IPS-NIHi11 (cell line): ENCODE data around the gene LRRC41.
"Not testable (repeated sequence)": the region's sequence is repeated elsewhere in the genome, so short reads cannot be mapped to it uniquely, and the experiment has no call there.

ENCODE experiments used
- DNase-seq: peaks from one replicate; pipeline ENCODE4 v3.0.0; 2012; ENCODE audit warnings: mixed read lengths, low spot score

Gene LRRC41, protein sequence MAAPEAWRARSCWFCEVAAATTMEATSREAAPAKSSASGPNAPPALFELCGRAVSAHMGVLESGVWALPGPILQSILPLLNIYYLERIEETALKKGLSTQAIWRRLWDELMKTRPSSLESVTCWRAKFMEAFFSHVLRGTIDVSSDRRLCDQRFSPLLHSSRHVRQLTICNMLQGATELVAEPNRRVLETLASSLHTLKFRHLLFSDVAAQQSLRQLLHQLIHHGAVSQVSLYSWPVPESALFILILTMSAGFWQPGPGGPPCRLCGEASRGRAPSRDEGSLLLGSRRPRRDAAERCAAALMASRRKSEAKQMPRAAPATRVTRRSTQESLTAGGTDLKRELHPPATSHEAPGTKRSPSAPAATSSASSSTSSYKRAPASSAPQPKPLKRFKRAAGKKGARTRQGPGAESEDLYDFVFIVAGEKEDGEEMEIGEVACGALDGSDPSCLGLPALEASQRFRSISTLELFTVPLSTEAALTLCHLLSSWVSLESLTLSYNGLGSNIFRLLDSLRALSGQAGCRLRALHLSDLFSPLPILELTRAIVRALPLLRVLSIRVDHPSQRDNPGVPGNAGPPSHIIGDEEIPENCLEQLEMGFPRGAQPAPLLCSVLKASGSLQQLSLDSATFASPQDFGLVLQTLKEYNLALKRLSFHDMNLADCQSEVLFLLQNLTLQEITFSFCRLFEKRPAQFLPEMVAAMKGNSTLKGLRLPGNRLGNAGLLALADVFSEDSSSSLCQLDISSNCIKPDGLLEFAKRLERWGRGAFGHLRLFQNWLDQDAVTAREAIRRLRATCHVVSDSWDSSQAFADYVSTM

GRCh38 chr1:46303038-46303871 lies at the start of gene LRRC41, which contains the start of gene UQCRH:
Gene LRRC41, minus strand, starts transcription at chr1:46303616. Its CDS starts 294 bp downstream, at chr1:46303322.
Gene UQCRH, plus strand, starts transcription at chr1:46303698. Its CDS starts 69 bp downstream, at chr1:46303767.
- DNase-seq: peak; percentile 89

GRCh38 chr1:46352363-46352762 lies 48.9 kb upstream of the LRRC41 start:
- no peak for DNase-seq

GRCh38 chr1:46345281-46345680 lies 41.9 kb upstream of the LRRC41 start:
- DNase-seq: no peak

- no peak for DNase-seq
Measured at GRCh38 chr1:46344481-46344880, 41.1 kb upstream of the LRRC41 start.

GRCh38 chr1:46343705-46344104 lies 40.3 kb upstream of the LRRC41 start:
- no peak for DNase-seq

DNA sequence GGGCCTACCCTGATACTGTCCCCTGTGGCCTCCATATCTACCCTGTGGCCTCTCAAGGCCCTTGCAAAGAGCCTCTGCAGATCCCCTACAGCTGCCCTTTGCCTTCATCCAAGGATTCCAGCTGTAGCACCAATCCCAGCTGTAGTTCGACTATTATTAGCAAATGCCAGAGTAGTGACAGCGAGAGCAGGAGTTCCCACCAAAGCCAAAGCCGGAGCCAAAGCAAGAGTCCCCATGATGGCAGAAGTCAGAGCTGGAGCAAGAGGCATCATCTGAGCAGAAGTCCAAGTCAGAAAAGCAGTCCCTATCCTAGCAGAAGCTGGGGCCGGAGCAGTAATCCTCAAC lies 39.9 kb upstream of the LRRC41 start:
- no peak for DNase-seq

- no peak for DNase-seq
Measured at GRCh38 chr1:46342677-46343350, 39.4 kb upstream of the LRRC41 start.

DNA sequence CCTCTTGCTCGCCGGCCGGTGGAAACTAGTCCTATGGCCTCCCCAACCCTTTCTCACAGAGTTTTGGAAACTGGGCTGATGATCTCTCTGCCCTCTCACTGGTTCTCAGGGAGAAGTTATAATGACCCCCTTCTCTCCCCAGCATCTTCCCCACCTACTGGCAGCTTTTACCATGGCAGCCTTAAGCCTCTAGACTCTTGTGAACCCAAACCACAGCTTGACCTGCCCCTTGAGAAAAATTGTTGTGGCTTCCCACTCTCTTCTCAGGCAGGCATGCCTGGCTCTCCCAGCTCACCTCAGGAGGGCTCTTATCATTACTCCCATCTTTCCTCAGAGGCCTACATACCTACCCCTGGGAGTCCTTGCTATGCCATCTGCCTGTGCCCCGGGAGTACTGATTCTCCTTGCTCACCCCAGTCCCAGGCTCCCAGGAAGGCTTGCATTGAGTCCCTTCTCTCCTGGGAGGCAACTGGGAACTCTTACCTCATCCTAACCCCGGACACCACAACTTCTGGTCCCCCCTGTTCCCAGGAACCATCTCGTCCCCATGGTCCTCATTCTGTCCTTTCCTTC lies 38.8 kb upstream of the LRRC41 start:
- peak; percentile 17 for DNase-seq

GRCh38 chr1:46341222-46342083 lies 38.0 kb upstream of the LRRC41 start:
- no peak for DNase-seq

DNA sequence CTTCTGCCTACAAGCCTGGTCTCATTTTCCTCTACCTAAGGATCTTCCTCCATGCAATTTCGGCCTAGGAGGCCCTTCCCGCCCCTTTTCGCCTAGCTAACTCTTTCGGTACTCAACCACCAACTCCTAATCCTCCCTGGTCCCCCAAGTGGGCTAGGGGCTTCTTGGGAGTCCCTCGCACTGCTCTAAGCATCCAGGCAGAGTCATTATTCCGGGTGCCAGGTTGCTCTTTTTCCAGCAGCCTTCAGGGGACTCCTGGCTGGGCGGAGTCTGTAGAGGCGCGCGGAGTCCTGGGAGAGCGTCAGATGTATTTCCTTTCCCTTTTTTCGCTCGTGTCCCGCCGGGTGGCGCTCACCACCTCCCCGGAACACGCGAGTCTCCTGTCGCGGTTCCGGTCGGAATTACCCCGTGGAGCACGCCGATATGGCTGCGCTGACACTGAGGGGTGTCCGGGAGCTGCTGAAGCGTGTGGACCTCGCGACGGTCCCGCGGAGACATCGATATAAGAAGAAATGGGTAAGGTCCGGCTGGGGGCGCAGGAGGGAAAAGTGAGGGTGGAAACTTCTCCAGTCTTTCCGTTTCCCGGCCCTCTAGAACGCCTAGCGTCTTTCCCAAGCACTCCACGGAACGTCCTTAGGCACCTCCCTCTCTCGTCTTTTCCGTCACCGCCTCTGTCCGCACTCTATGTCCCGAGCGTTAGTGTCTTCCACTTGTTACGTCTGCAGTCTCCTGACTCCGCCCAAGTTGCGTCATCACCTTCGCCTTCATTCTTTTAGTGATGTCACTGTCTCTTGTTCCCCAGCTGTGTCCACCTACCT lies 37.2 kb upstream of the LRRC41 start, which contains the start of gene NSUN4:
NSUN4 (plus strand) TSS at position 404 of the 818 bp plus-strand sequence; CDS start at position 424, 20 bp downstream.
- peak; percentile 88 for DNase-seq

DNA sequence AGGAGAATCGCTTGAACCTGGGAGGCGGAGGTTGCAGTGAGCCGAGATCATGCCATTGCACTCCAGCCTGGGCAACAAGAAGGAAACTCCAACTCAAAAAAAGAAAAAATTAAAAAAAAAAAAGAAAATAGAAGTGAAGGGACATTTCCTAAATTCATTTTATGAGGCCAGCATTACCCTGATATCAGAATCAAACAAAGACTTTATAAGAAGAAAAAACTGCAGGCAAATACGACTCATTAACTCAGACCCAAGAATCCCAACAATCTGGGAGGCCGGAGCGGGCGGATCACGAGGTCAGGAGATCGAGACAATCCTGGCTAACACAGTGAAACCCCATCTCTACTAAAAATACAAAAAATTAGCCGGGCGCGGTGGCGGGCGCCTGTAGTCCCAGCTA lies 34.0 kb upstream of the LRRC41 start:
- DNase-seq: not testable (repeated sequence)

DNA sequence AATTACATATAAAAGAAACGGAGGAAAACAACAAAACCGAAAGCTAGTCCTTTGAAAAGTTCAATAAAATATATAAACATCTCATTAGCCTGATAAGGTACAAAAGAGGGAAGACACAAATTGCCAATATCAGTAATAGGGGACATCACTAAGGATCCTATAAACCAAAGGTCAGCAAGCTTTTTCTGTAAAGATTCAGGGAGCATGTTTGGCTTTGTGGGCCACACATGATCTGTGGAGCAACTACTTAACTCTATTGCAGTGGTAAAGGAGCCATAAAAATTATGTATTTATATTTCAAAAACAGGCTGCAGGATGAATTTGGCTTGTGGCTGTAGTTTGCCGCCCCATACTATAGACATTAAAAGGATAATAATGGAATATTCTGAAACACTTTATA lies 31.7 kb upstream of the LRRC41 start:
- no peak for DNase-seq

- DNase-seq: no peak
Measured at GRCh38 chr1:46334030-46334384, 30.6 kb upstream of the LRRC41 start.

DNA sequence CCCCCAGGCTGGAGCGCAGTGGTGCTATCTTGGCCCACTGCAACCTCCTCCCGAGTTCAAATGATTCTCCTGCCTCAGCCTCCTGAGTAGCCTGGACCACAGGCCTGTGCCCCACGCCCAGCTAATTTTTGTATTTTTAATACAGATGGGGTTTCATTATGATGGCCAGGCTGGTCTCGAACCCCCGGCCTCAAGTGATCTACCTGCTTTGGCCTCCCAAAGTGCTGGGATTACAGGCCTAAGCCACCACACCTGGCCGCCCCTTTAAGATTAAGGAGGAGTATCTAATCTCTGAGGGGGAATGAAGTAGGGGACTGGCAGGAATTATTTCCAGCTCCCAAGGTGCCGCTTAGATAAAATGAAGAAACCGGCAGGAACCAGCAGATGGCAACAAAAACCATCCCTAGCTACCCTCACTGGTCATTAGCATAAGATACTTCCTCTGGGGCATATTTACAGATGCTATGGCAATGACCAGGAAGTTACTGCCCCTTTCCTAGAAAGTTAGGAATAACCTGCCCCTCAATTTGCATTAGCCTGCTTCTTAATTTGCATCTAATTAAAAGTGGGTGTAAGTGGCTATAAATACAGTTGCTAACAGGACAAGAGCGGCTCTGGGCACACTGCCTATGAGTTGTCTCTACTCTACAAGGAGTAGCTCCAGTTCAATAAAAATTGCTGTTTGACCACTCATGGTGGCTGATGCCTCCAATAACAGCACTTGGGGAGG lies 30.0 kb upstream of the LRRC41 start:
- DNase-seq: peak; percentile 56

DNA sequence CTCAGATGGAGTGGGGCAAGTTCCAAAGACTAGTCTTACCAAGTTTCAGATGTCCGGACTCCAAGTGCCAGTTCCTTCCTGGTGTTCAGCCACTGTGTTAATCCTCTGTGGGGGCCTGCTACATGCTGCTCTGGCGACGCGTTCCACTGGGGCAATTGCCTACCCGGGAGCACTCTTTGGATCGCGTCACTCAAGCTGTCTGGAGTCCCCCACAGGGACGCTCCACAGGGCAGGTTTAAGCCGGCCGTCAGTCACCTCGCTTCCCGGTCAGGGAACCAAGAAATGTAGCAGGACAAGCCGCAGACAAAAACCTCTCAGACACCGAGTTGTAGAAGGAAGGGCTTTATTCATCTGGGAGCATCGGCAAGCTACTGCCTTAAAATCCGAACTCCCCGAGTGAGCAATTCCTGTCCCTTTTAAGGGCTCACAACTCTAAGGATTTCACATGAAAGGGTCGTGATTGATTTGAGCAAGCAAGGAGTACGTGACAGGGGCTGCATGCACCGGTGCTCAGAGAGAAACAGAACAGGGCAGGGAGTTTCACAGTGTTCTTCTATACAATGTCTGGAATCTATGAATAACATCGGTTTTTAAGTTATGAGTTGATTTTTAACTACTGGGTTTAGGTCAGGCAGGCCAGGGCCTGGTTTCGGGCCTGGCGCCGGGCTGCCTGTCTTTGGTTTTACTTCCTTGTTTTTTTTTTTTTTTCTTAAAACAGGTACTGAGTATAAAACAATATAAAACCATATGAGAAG lies 28.5 kb upstream of the LRRC41 start:
- DNase-seq: not testable (repeated sequence)

- not testable (repeated sequence) for DNase-seq
Measured at GRCh38 chr1:46330381-46330780, 27.0 kb upstream of the LRRC41 start.

GRCh38 chr1:46329807-46330206 lies 26.4 kb upstream of the LRRC41 start:
- DNase-seq: not testable (repeated sequence)

- DNase-seq: not testable (repeated sequence)
Measured at GRCh38 chr1:46328182-46328581, 24.8 kb upstream of the LRRC41 start.
